Hepatocyte (in vitro differentiated cells): ENCODE measurements around the gene ELL. TPM values are rescaled to one million over a fixed set of nuclear protein-coding genes. Genes with fewer than 3 reads are reported as not detected.

Experiments
- DNase-seq: peaks from one replicate; pipeline ENCODE4 v3.0.0-alpha.2; 2016; ENCODE audit warnings: low spot score
- H2AFZ ChIP-seq: fragments of 200-600 bp; sonication (generic); 2 replicates; pipeline ENCODE4 v1.6.0; 2016; ENCODE audit warnings: antibody characterized with exemption, mild to moderate bottlenecking
- H3K27ac ChIP-seq: fragments of 200-600 bp; sonication (generic); 2 replicates; pipeline ENCODE4 v1.5.1; 2016; ENCODE audit warnings: mild to moderate bottlenecking
- H3K27me3 ChIP-seq: fragments of 200-600 bp; sonication (generic); 2 replicates; pipeline ENCODE4 v1.6.1; 2016
- H3K36me3 ChIP-seq: fragments of 200-600 bp; sonication (generic); replicated peaks from 2 replicates; pipeline ENCODE4 v1.5.1; 2016; ENCODE audit warnings: low read depth; ENCODE audit not compliant: insufficient read depth
- H3K4me1 ChIP-seq: fragments of 200-600 bp; sonication (generic); 2 replicates; pipeline ENCODE4 v1.5.1; 2016; ENCODE audit warnings: mild to moderate bottlenecking, moderate library complexity; ENCODE audit not compliant: insufficient read depth
- H3K4me2 ChIP-seq: fragments of 200-600 bp; sonication (generic); 2 replicates; pipeline ENCODE4 v1.6.0; 2016
- H3K4me3 ChIP-seq: fragments of 200-600 bp; sonication (generic); 2 replicates; pipeline ENCODE4 v1.5.1; 2016; ENCODE audit warnings: mild to moderate bottlenecking
- H3K79me2 ChIP-seq: fragments of 200-600 bp; sonication (generic); 2 replicates; pipeline ENCODE4 v1.6.0; 2017; ENCODE audit warnings: mild to moderate bottlenecking
- H3K9me2 ChIP-seq: fragments of 200-600 bp; sonication (generic); replicated peaks from 2 replicates; pipeline ENCODE4 v1.6.0; 2017; ENCODE audit warnings: mild to moderate bottlenecking; ENCODE audit not compliant: insufficient read depth
- H3K9me3 ChIP-seq: fragments of 200-600 bp; sonication (generic); 2 replicates; pipeline ENCODE4 v1.5.1; 2016; ENCODE audit warnings: low read depth, mild to moderate bottlenecking
- H4K20me1 ChIP-seq: fragments of 200-600 bp; sonication (generic); 2 replicates; pipeline ENCODE4 v1.6.0; 2016; ENCODE audit warnings: mild to moderate bottlenecking; ENCODE audit not compliant: insufficient read depth, poor library complexity, severe bottlenecking
- EZH2 ChIP-seq: fragments of 200-600 bp; sonication (generic); IDR thresholded peaks from 2 replicates; pipeline ENCODE4 v1.6.1; 2016; ENCODE audit warnings: antibody characterized with exemption, mild to moderate bottlenecking, borderline replicate concordance
- EZH2phosphoT487 ChIP-seq: fragments of 200-600 bp; sonication (generic); IDR thresholded peaks from one replicate; pipeline ENCODE4 v1.6.1; 2018; ENCODE audit warnings: antibody characterized with exemption, mild to moderate bottlenecking, low read depth, moderate library complexity; ENCODE audit not compliant: unreplicated experiment, severe bottlenecking
- WGBS: methylation state at CpG from one replicate; pipeline ENCODE4 v1.1.6; 2016; ENCODE audit warnings: low lambda C conversion rate; ENCODE audit errors: missing lambda C conversion rate; 5-methylcytosine and 5-hydroxymethylcytosine counted together
- polyA plus RNA-seq: library from polyadenylated mRNA; unstranded; fragments of >200 nt; fragmentation: Nextera tagmentation; extraction: Ambion mirVana; gene quantifications from 2 replicates; pipeline ENCODE4 v1.2.1, GENCODE V29; 2016
- total RNA-seq: library from RNA; depleted of rRNA; stranded (reverse); fragments of >200 nt; gene quantifications from 2 replicates; pipeline ENCODE4 v1.2.3, GENCODE V29; 2014
- TF ChIP-seq, protein P1 (sequence below): fragments of 200-600 bp; sonication (generic); IDR thresholded peaks from 2 replicates; pipeline ENCODE4 v1.5.1; 2016; ENCODE audit warnings: antibody characterized with exemption, mild to moderate bottlenecking; ENCODE audit not compliant: poor library complexity

Gene ELL
- total and polyA plus RNA-seq, 2 experiments from 2014 or later: 11.0 to 15.0 TPM

DNA sequence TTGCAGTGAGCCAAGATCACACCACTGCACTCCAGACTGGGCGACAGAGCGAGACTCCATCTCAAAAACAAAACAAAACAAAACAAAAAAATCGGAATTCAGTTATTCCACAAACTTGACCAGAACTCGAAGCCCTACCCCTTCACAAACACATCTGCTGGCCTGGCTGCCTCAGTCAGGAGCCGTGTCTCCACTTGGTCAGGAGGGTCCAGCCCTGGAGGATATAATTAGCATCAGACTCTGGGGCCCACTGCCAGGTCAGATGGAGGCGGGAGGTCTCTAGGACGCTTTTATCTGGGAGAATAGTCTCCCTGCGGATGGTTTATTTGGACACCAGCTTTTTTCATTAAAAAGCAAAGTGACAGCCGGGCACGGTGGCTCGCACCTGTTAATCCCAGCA, 8.0 kb downstream of the ELL start:
- Histone ChIP-seq H3K79me2 (peaks cover 97% of the 10 kb centered on the region), H3K27ac (peak overlapping the region; percentile 97), H3K4me3 (no peak overlapping the region), H3K4me1 (peaks cover 39% of the 10 kb centered on the region), H3K9me3 (no peaks in the 10 kb centered on the region), H3K9me2 (no peaks in the 10 kb centered on the region), H3K27me3 (no peaks in the 10 kb centered on the region), H4K20me1 (peaks cover 77% of the 10 kb centered on the region), H3K36me3 (no peaks in the 10 kb centered on the region), H3K4me2 (peak overlapping the region; percentile 25), H2AFZ (no peak overlapping the region)
- DNase-seq: no peak
- TF ChIP-seq, protein P1, sequence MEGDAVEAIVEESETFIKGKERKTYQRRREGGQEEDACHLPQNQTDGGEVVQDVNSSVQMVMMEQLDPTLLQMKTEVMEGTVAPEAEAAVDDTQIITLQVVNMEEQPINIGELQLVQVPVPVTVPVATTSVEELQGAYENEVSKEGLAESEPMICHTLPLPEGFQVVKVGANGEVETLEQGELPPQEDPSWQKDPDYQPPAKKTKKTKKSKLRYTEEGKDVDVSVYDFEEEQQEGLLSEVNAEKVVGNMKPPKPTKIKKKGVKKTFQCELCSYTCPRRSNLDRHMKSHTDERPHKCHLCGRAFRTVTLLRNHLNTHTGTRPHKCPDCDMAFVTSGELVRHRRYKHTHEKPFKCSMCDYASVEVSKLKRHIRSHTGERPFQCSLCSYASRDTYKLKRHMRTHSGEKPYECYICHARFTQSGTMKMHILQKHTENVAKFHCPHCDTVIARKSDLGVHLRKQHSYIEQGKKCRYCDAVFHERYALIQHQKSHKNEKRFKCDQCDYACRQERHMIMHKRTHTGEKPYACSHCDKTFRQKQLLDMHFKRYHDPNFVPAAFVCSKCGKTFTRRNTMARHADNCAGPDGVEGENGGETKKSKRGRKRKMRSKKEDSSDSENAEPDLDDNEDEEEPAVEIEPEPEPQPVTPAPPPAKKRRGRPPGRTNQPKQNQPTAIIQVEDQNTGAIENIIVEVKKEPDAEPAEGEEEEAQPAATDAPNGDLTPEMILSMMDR: no peak
- TF ChIP-seq EZH2phosphoT487: no peak
- no peak for TF ChIP-seq EZH2
- 79% methylated on average over 11 of the region's 11 CpGs for WGBS

DNA sequence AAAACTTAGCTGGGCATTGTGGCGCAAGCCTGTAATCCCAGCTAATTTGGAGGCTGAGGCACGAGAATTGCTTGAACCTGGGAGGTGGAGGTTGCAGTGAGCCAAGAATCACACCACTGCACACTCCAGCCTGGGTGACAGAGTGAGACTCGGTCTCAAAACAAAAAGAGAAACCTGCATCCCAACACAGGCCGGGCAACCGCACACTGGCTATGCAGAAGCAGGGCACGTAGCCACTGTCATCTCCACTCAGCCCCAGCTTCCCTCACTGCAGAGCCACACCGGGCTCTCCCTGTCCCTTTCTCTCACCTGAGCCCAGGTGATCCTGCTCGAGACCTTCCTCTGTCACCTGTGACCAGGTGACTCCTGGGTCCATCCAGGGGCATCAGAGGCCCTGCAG, 11.7 kb downstream of the ELL start:
- no peak for TF ChIP-seq EZH2
- TF ChIP-seq EZH2phosphoT487: no peak
- TF ChIP-seq, protein P1: no peak
- Histone ChIP-seq H4K20me1 (peaks cover 85% of the 10 kb centered on the region), H3K4me1 (peaks cover 43% of the 10 kb centered on the region)

DNA sequence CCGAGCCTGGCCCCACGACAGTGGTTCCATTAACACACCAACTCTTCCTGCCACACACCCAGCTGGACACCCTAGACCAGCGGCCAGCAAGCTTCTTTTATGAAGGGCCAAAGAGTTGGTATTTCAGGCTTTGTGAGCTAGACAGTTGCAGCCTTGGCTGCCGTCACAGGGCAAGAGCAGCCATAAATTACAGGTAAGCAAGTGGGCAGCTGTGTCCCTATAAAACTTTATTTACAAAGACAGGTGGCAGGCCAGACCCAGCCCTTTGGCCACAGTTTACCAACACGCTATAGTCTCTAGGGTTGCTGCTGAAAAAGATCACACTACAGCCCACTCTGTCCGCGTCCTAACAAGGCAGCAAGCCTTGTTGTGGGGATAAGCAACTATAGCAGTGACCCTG, 13.3 kb downstream of the ELL start:
- Histone ChIP-seq H3K4me2 (no peak overlapping the region), H3K9me2 (no peaks in the 10 kb centered on the region), H3K27ac (peak overlapping the region; percentile 46), H3K9me3 (no peaks in the 10 kb centered on the region), H3K4me1 (peaks cover 40% of the 10 kb centered on the region), H3K27me3 (no peaks in the 10 kb centered on the region), H3K4me3 (no peak overlapping the region), H3K36me3 (no peaks in the 10 kb centered on the region), H4K20me1 (peaks cover 84% of the 10 kb centered on the region), H3K79me2 (peaks cover 98% of the 10 kb centered on the region), H2AFZ (no peak overlapping the region)
- DNase-seq: no peak
- TF ChIP-seq, protein P1: no peak
- TF ChIP-seq EZH2phosphoT487 (no peak), EZH2 (no peak)
- 90% methylated on average over 7 of the region's 7 CpGs for WGBS

More for the DNA sequence above, 11.7 kb downstream of the ELL start:
- Histone ChIP-seq H3K4me2 (no peak overlapping the region), H3K27ac (no peak overlapping the region), H3K36me3 (no peaks in the 10 kb centered on the region), H2AFZ (no peak overlapping the region), H3K4me3 (no peak overlapping the region), H3K27me3 (no peaks in the 10 kb centered on the region), H3K9me3 (no peaks in the 10 kb centered on the region), H3K9me2 (no peaks in the 10 kb centered on the region), H3K79me2 (peaks cover 97% of the 10 kb centered on the region)
- DNase-seq: no peak
- 96% methylated on average over 8 of the region's 8 CpGs for WGBS

DNA sequence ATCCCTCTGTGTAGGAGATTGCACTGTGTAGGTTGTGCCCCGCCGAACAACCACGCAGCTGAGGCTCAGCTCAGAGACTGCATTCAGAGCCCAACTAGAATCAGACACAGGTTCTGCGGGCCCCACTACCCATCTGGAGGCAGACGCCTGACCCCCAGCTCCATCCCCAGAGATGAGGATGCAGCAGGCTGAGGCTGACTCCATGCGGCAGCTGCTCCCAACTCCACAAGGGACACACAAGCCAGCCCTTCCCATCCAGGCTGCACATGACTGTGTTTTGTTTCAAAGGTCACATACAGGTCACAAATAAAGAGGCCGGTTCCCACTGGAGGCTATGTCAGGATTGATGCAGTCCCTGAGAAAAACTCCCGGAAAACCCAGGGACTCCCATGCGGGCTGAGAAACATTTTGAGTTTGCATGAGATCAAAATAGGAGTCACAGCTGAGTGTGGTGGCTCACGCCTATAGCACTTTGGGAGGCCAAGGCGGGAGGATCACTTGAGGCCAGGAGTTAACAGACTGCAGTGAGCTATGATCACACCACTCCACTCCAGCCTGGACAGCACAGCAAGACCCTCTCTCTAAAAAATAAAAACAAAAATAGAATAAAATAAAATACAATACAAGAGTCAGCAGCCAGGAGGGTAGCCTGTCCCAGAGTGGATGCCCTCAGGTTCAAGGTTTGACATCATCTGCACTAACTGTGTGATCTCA, 14.0 kb downstream of the ELL start:
- Histone ChIP-seq H3K4me3 (no peak overlapping the region), H4K20me1 (peaks cover 85% of the 10 kb centered on the region), H2AFZ (no peak overlapping the region), H3K27ac (peak overlapping the region; percentile 46), H3K79me2 (peaks cover 98% of the 10 kb centered on the region), H3K27me3 (no peaks in the 10 kb centered on the region), H3K9me2 (no peaks in the 10 kb centered on the region), H3K9me3 (no peaks in the 10 kb centered on the region), H3K4me1 (peaks cover 42% of the 10 kb centered on the region), H3K4me2 (no peak overlapping the region), H3K36me3 (no peaks in the 10 kb centered on the region)
- TF ChIP-seq EZH2phosphoT487: no peak
- no peak for TF ChIP-seq EZH2
- TF ChIP-seq, protein P1: no peak
- 78% methylated on average over 11 of the region's 11 CpGs for WGBS
- DNase-seq: no peak
